Activated naive CD4-positive, alpha-beta T cell treated with anti-CD3 and anti-CD28 coated beads, Interleukin-2, amount 50 U/mL, for 24 hours (primary cell): Measurements from ENCODE around the gene SLC29A3.
A peak's percentile ranks its signal among the peaks of the same experiment; 100 is the strongest.

ENCODE experiments used
- H3K27ac Mint-ChIP-seq: one replicate; pipeline ENCODE4 v1.8.0; 2021; ENCODE audit warnings: mild to moderate bottlenecking, mixed read lengths
- H3K27me3 Mint-ChIP-seq: one replicate; pipeline ENCODE4 v1.8.0; 2021; ENCODE audit warnings: mixed read lengths
- H3K36me3 Mint-ChIP-seq: one replicate; pipeline ENCODE4 v1.8.0; 2021; ENCODE audit warnings: mixed read lengths
- H3K4me1 Mint-ChIP-seq: one replicate; pipeline ENCODE4 v1.8.0; 2021; ENCODE audit warnings: mixed read lengths
- H3K4me3 Mint-ChIP-seq: one replicate; pipeline ENCODE4 v1.8.0; 2021; ENCODE audit warnings: mild to moderate bottlenecking, mixed read lengths
- H3K9me3 Mint-ChIP-seq: one replicate; pipeline ENCODE4 v1.8.0; 2021; ENCODE audit warnings: mixed read lengths

The SLC29A3 gene

GRCh38 chr10:71374481-71375233, 55.6 kb downstream of the SLC29A3 start:
- no peaks in the 10 kb centered on the region for H3K27me3 Mint-ChIP-seq
- no peaks in the 10 kb centered on the region for H3K9me3 Mint-ChIP-seq
- no peak overlapping the region for H3K27ac Mint-ChIP-seq
- peaks cover 9% of the 10 kb centered on the region for H3K4me1 Mint-ChIP-seq
- no peaks in the 10 kb centered on the region for H3K36me3 Mint-ChIP-seq
- H3K4me3 Mint-ChIP-seq: no peak overlapping the region

- Mint-ChIP-seq H3K4me1 (peaks cover 9% of the 10 kb centered on the region), H3K27ac (no peak overlapping the region), H3K4me3 (peak overlapping the region; percentile 70), H3K9me3 (no peaks in the 10 kb centered on the region), H3K27me3 (no peaks in the 10 kb centered on the region), H3K36me3 (no peaks in the 10 kb centered on the region)
Observed at GRCh38 chr10:71375952-71376351, 56.9 kb downstream of the SLC29A3 start.

- Mint-ChIP-seq H3K9me3 (no peaks in the 10 kb centered on the region), H3K27me3 (no peaks in the 10 kb centered on the region), H3K4me3 (no peak overlapping the region), H3K4me1 (peaks cover 9% of the 10 kb centered on the region), H3K36me3 (no peaks in the 10 kb centered on the region), H3K27ac (no peak overlapping the region)
Observed at GRCh38 chr10:71378336-71379117, 59.5 kb downstream of the SLC29A3 start.

- Mint-ChIP-seq H3K4me1 (peaks cover 9% of the 10 kb centered on the region), H3K27me3 (no peaks in the 10 kb centered on the region), H3K27ac (no peak overlapping the region), H3K9me3 (no peaks in the 10 kb centered on the region), H3K36me3 (no peaks in the 10 kb centered on the region), H3K4me3 (no peak overlapping the region)
Observed at GRCh38 chr10:71379118-71379766, 60.2 kb downstream of the SLC29A3 start.

GRCh38 chr10:71380841-71381240, 61.8 kb downstream of the SLC29A3 start:
- no peak overlapping the region for H3K4me3 Mint-ChIP-seq
- no peaks in the 10 kb centered on the region for H3K27me3 Mint-ChIP-seq
- no peaks in the 10 kb centered on the region for H3K36me3 Mint-ChIP-seq
- no peaks in the 10 kb centered on the region for H3K9me3 Mint-ChIP-seq
- H3K4me1 Mint-ChIP-seq: peaks cover 9% of the 10 kb centered on the region
- H3K27ac Mint-ChIP-seq: no peak overlapping the region

GRCh38 chr10:71381611-71382010, 62.6 kb downstream of the SLC29A3 start:
- H3K27ac Mint-ChIP-seq: no peak overlapping the region
- H3K36me3 Mint-ChIP-seq: no peaks in the 10 kb centered on the region
- peaks cover 5% of the 10 kb centered on the region for H3K4me1 Mint-ChIP-seq

GRCh38 chr10:71382028-71382427, 63.0 kb downstream of the SLC29A3 start:
- no peak overlapping the region for H3K4me3 Mint-ChIP-seq
- H3K27me3 Mint-ChIP-seq: no peaks in the 10 kb centered on the region
- no peaks in the 10 kb centered on the region for H3K36me3 Mint-ChIP-seq
- H3K9me3 Mint-ChIP-seq: no peaks in the 10 kb centered on the region
- H3K4me1 Mint-ChIP-seq: peaks cover 5% of the 10 kb centered on the region
- H3K27ac Mint-ChIP-seq: no peak overlapping the region

More at GRCh38 chr10:71381611-71382010, 62.6 kb downstream of the SLC29A3 start:
- Mint-ChIP-seq H3K27me3 (no peaks in the 10 kb centered on the region), H3K9me3 (no peaks in the 10 kb centered on the region), H3K4me3 (no peak overlapping the region)

- no peaks in the 10 kb centered on the region for H3K36me3 Mint-ChIP-seq
- no peak overlapping the region for H3K27ac Mint-ChIP-seq
- peaks cover under 1% of the 10 kb centered on the region for H3K4me1 Mint-ChIP-seq
- no peaks in the 10 kb centered on the region for H3K9me3 Mint-ChIP-seq
- H3K4me3 Mint-ChIP-seq: no peak overlapping the region
- no peaks in the 10 kb centered on the region for H3K27me3 Mint-ChIP-seq
Observed at GRCh38 chr10:71382757-71383156, 63.7 kb downstream of the SLC29A3 start.

GRCh38 chr10:71383972-71384687, 65.1 kb downstream of the SLC29A3 start:
- Mint-ChIP-seq H3K27me3 (peaks cover 1% of the 10 kb centered on the region), H3K9me3 (no peaks in the 10 kb centered on the region), H3K4me1 (no peaks in the 10 kb centered on the region), H3K27ac (no peak overlapping the region), H3K4me3 (no peak overlapping the region), H3K36me3 (no peaks in the 10 kb centered on the region)

GRCh38 chr10:71388171-71388570, 69.1 kb downstream of the SLC29A3 start:
- Mint-ChIP-seq H3K9me3 (no peaks in the 10 kb centered on the region), H3K27ac (no peak overlapping the region), H3K27me3 (peaks cover 7% of the 10 kb centered on the region)

GRCh38 chr10:71388583-71389310, 69.7 kb downstream of the SLC29A3 start:
- Mint-ChIP-seq H3K36me3 (no peaks in the 10 kb centered on the region), H3K4me1 (peaks cover 3% of the 10 kb centered on the region), H3K9me3 (no peaks in the 10 kb centered on the region), H3K27ac (no peak overlapping the region), H3K4me3 (no peak overlapping the region), H3K27me3 (peaks cover 7% of the 10 kb centered on the region)

More at GRCh38 chr10:71388171-71388570, 69.1 kb downstream of the SLC29A3 start:
- Mint-ChIP-seq H3K36me3 (no peaks in the 10 kb centered on the region), H3K4me1 (peaks cover 3% of the 10 kb centered on the region), H3K4me3 (no peak overlapping the region)

- Mint-ChIP-seq H3K4me3 (no peak overlapping the region), H3K4me1 (peaks cover 3% of the 10 kb centered on the region), H3K27ac (no peak overlapping the region), H3K36me3 (no peaks in the 10 kb centered on the region), H3K9me3 (no peaks in the 10 kb centered on the region), H3K27me3 (peaks cover 12% of the 10 kb centered on the region)
Observed at GRCh38 chr10:71389768-71390460, 70.9 kb downstream of the SLC29A3 start.

- peaks cover 3% of the 10 kb centered on the region for H3K4me1 Mint-ChIP-seq
- H3K36me3 Mint-ChIP-seq: no peaks in the 10 kb centered on the region
- peaks cover 15% of the 10 kb centered on the region for H3K27me3 Mint-ChIP-seq
- H3K9me3 Mint-ChIP-seq: no peaks in the 10 kb centered on the region
- H3K27ac Mint-ChIP-seq: no peak overlapping the region
- H3K4me3 Mint-ChIP-seq: no peak overlapping the region
Observed at GRCh38 chr10:71390461-71390835, 71.4 kb downstream of the SLC29A3 start.

- peaks cover 3% of the 10 kb centered on the region for H3K4me1 Mint-ChIP-seq
Observed at GRCh38 chr10:71390921-71391690, 72.0 kb downstream of the SLC29A3 start.

More at GRCh38 chr10:71390921-71391690, 72.0 kb downstream of the SLC29A3 start:
- H3K9me3 Mint-ChIP-seq: no peaks in the 10 kb centered on the region
- no peaks in the 10 kb centered on the region for H3K36me3 Mint-ChIP-seq
- no peak overlapping the region for H3K4me3 Mint-ChIP-seq
- H3K27me3 Mint-ChIP-seq: peaks cover 22% of the 10 kb centered on the region
- no peak overlapping the region for H3K27ac Mint-ChIP-seq
